SIG-M5 (cell line): ENCODE results near the gene METTL22.

Source experiments
- DNase-seq: peaks from one replicate; lab custom pipeline; 2025; lab: John Stamatoyannopoulos, UW

METTL22 gene

GRCh38 chr16:8694795-8695728 is 73.6 kb downstream of the METTL22 start:
- DNase-seq: no peak

- no peak for DNase-seq
Observed at GRCh38 chr16:8696880-8697279, 75.4 kb downstream of the METTL22 start.

- DNase-seq: no peak
Observed at GRCh38 chr16:8697965-8698364, 76.5 kb downstream of the METTL22 start.
